22Rv1 (cell line): ENCODE measurements around the gene NREP.

ENCODE experiments used
- ZFX ChIP-seq: fragments of 450-650 bp; IDR thresholded peaks from 2 replicates; pipeline ENCODE4 v1.6.1; 2017; ENCODE audit warnings: antibody characterized with exemption, borderline replicate concordance
- TF ChIP-seq, protein P1 (sequence below): fragments of 450-650 bp; IDR thresholded peaks from 2 replicates; pipeline ENCODE4 v1.5.1; 2017; ENCODE audit warnings: mild to moderate bottlenecking

- TF ChIP-seq, protein P1, sequence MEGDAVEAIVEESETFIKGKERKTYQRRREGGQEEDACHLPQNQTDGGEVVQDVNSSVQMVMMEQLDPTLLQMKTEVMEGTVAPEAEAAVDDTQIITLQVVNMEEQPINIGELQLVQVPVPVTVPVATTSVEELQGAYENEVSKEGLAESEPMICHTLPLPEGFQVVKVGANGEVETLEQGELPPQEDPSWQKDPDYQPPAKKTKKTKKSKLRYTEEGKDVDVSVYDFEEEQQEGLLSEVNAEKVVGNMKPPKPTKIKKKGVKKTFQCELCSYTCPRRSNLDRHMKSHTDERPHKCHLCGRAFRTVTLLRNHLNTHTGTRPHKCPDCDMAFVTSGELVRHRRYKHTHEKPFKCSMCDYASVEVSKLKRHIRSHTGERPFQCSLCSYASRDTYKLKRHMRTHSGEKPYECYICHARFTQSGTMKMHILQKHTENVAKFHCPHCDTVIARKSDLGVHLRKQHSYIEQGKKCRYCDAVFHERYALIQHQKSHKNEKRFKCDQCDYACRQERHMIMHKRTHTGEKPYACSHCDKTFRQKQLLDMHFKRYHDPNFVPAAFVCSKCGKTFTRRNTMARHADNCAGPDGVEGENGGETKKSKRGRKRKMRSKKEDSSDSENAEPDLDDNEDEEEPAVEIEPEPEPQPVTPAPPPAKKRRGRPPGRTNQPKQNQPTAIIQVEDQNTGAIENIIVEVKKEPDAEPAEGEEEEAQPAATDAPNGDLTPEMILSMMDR: no peak
- no peak for TF ChIP-seq ZFX
Observed at GRCh38 chr5:111699324-111699723, 57.7 kb downstream of the NREP start.
